Duodenal mucosa (tissue), 2 donors: ENCODE data around the gene RIPPLY3.

ENCODE experiments used
- H3K27ac ChIP-seq: one replicate; pipeline ENCODE4 v1.7.0; 2013; ENCODE audit warnings: low read depth, low read length
- H3K27me3 ChIP-seq, 2 donors: one replicate each; pipeline ENCODE4 v1.7.0; 2013; ENCODE audit warnings: low read length in 2 of 2, control low read depth in 1 of 2; ENCODE audit not compliant: insufficient read depth in 2 of 2, control insufficient read depth in 1 of 2
- H3K36me3 ChIP-seq, 2 donors: one replicate each; pipeline ENCODE4 v1.7.0; 2013; ENCODE audit warnings: low read length in 2 of 2, control low read depth in 1 of 2; ENCODE audit not compliant: insufficient read depth in 2 of 2, control insufficient read depth in 1 of 2
- H3K4me1 ChIP-seq, 2 donors: one replicate each; pipeline ENCODE4 v1.7.0; 2013; ENCODE audit warnings: low read length in 2 of 2, control low read depth in 1 of 2; ENCODE audit not compliant: insufficient read depth in 2 of 2, control insufficient read depth in 1 of 2
- H3K4me3 ChIP-seq, 2 donors: one replicate each; pipeline ENCODE4 v1.7.0; 2013; ENCODE audit warnings: low read length in 2 of 2, low read depth in 1 of 2
- H3K9ac ChIP-seq, 2 donors: one replicate each; pipeline ENCODE4 v1.7.0; 2013; ENCODE audit warnings: low read length in 2 of 2, low read depth in 1 of 2
- H3K9me3 ChIP-seq, 2 donors: one replicate each; pipeline ENCODE4 v1.7.0; 2013; ENCODE audit warnings: low read length in 2 of 2, control low read depth in 1 of 2; ENCODE audit not compliant: control insufficient read depth in 1 of 2

Gene RIPPLY3

GRCh38 chr21:36966821-36967768 is 39.4 kb upstream of the RIPPLY3 start:
- Histone ChIP-seq H3K9ac (peak overlapping the region; percentile 49 to 54), H3K4me1 (peaks cover 6 to 13% of the 10 kb centered on the region in 2 donors), H3K9me3 (no peaks in the 10 kb centered on the region), H3K36me3 (no peaks in the 10 kb centered on the region), H3K27ac (peak overlapping the region; percentile 54), H3K27me3 (no peaks in the 10 kb centered on the region), H3K4me3 (peak overlapping the region; percentile 63 to 69)

GRCh38 chr21:36968414-36968813 is 38.1 kb upstream of the RIPPLY3 start:
- Histone ChIP-seq H3K4me1 (peaks cover 6 to 13% of the 10 kb centered on the region in 2 donors), H3K4me3 (no peak overlapping the region), H3K36me3 (no peaks in the 10 kb centered on the region), H3K9ac (no peak overlapping the region), H3K27ac (no peak overlapping the region), H3K27me3 (no peaks in the 10 kb centered on the region), H3K9me3 (no peaks in the 10 kb centered on the region)

GRCh38 chr21:36968976-36969375 is 37.5 kb upstream of the RIPPLY3 start:
- H3K27ac ChIP-seq = no peak overlapping the region
- H3K27me3 ChIP-seq = no peaks in the 10 kb centered on the region
- peaks cover 6 to 13% of the 10 kb centered on the region in 2 donors for H3K4me1 ChIP-seq
- no peak overlapping the region for H3K9ac ChIP-seq
- no peaks in the 10 kb centered on the region for H3K36me3 ChIP-seq
- no peak overlapping the region for H3K4me3 ChIP-seq
- no peaks in the 10 kb centered on the region for H3K9me3 ChIP-seq

- Histone ChIP-seq H3K9me3 (no peaks in the 10 kb centered on the region), H3K4me3 (no peak overlapping the region), H3K27me3 (no peaks in the 10 kb centered on the region), H3K27ac (no peak overlapping the region), H3K4me1 (peaks cover 0 to 7% of the 10 kb centered on the region in 2 donors), H3K36me3 (no peaks in the 10 kb centered on the region), H3K9ac (no peak overlapping the region)
These were observed 32.3 kb upstream of the RIPPLY3 start for GRCh38 chr21:36973986-36974850.

- H3K27me3 ChIP-seq = no peaks in the 10 kb centered on the region
- no peaks in the 10 kb centered on the region for H3K9me3 ChIP-seq
- no peaks in the 10 kb centered on the region for H3K36me3 ChIP-seq
- H3K27ac ChIP-seq = no peak overlapping the region
- H3K4me1 ChIP-seq = peaks cover 0 to 7% of the 10 kb centered on the region in 2 donors
- H3K4me3 ChIP-seq = no peak overlapping the region
- no peak overlapping the region for H3K9ac ChIP-seq
These were observed 31.7 kb upstream of the RIPPLY3 start for GRCh38 chr21:36974851-36975192.

GRCh38 chr21:36976228-36976861 is 30.2 kb upstream of the RIPPLY3 start:
- H3K9ac ChIP-seq = no peak overlapping the region
- H3K9me3 ChIP-seq = no peaks in the 10 kb centered on the region
- no peak overlapping the region for H3K27ac ChIP-seq

GRCh38 chr21:36976882-36977651 is 29.4 kb upstream of the RIPPLY3 start:
- Histone ChIP-seq H3K9me3 (no peaks in the 10 kb centered on the region), H3K27me3 (no peaks in the 10 kb centered on the region), H3K4me1 (peaks cover 0 to 12% of the 10 kb centered on the region in 2 donors), H3K36me3 (no peaks in the 10 kb centered on the region), H3K4me3 (no peak overlapping the region), H3K27ac (no peak overlapping the region), H3K9ac (no peak overlapping the region)

More at GRCh38 chr21:36976228-36976861, 30.2 kb upstream of the RIPPLY3 start:
- peaks cover 0 to 12% of the 10 kb centered on the region in 2 donors for H3K4me1 ChIP-seq
- H3K4me3 ChIP-seq = no peak overlapping the region
- H3K27me3 ChIP-seq = no peaks in the 10 kb centered on the region
- H3K36me3 ChIP-seq = no peaks in the 10 kb centered on the region

- H3K27ac ChIP-seq = no peak overlapping the region
These were observed 26.0 kb upstream of the RIPPLY3 start for GRCh38 chr21:36980280-36981048.

GRCh38 chr21:36981049-36981391 is 25.5 kb upstream of the RIPPLY3 start:
- no peaks in the 10 kb centered on the region for H3K36me3 ChIP-seq
- H3K9ac ChIP-seq = peak overlapping the region; percentile 14 to 54
- H3K4me3 ChIP-seq = peak overlapping the region; percentile 44 to 71
- H3K27me3 ChIP-seq = no peaks in the 10 kb centered on the region
- H3K27ac ChIP-seq = no peak overlapping the region
- H3K9me3 ChIP-seq = no peaks in the 10 kb centered on the region
- peaks cover 0 to 12% of the 10 kb centered on the region in 2 donors for H3K4me1 ChIP-seq

More at GRCh38 chr21:36980280-36981048, 26.0 kb upstream of the RIPPLY3 start:
- Histone ChIP-seq H3K9me3 (no peaks in the 10 kb centered on the region), H3K4me1 (peaks cover 0 to 12% of the 10 kb centered on the region in 2 donors), H3K27me3 (no peaks in the 10 kb centered on the region), H3K36me3 (no peaks in the 10 kb centered on the region), H3K9ac (peak overlapping the region; percentile 14 to 54), H3K4me3 (peak overlapping the region; percentile 44 to 71)
